Suppressor macrophage treated with lipopolysaccharide for 4 hours (primary cell): ENCODE results near the gene DVL3.
"Not testable (repeated sequence)": the region's sequence is repeated elsewhere in the genome, so short reads cannot be mapped to it uniquely, and the experiment has no call there.

Experiments used
- DNase-seq: peaks from one replicate; pipeline ENCODE4 v3.0.0-alpha.2; 2020

Gene DVL3

DNA sequence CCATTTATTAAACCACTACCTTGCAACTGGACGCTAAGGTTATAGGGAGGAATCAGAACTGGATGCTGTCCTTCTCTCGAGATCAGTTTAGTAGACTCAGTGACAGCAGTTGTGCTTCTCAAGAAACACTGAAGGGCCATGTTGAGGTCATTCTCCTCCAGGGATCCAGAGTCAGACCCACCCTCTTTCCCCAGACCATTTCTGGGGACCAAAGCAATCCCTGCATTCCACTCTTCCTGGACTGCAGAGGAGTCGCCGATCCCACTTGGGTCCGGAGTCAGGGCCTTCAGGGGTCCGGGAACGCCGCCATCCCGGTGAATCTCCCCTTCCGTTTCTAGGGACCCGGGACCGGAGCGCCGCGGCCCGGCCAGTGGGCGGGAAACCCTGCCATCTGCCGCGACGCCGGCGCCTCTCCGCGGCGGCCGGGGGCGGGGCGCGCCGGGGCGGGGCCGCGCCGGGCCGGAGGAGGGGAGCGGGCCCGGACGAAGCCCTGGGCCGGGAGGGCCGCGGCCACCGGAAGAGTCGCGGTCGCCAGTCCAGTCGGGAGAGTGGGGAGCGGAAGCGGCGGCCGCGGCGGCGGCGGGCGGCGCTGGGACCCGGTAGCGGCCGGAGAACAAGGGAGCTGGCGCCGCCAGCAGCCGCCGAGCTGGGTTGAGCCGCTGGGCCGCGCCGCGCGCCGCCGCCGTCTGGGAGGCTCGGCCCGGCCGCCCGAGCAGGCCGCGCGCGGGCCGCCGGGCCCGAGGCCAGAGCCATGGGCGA is at the start of gene DVL3:
TSS of gene DVL3 (plus strand) at position 493 of the 759 bp plus-strand sequence. CDS start at position 752, 259 bp downstream.
- DNase-seq = peak; percentile 75

DNA sequence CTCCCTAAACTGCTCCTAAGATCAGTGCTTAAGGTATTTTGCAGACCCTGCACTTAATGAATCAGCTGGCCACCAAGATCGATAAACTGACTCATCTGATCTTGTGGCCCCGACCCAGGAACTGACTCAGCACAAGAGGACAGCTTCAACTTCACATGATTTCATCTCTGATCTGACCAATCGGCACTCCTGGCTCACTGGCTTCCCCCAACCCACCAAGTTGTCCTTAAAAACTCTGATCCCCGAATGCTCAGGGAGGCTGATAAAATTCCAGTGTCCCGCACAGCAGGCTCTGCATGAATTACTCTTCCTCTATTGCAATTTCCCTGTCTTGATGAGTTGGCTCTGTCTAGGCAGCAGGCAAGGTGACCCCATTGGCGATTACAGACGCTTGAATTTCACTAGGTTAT is 44.9 kb upstream of the DVL3 start:
- no peak for DNase-seq

DNA sequence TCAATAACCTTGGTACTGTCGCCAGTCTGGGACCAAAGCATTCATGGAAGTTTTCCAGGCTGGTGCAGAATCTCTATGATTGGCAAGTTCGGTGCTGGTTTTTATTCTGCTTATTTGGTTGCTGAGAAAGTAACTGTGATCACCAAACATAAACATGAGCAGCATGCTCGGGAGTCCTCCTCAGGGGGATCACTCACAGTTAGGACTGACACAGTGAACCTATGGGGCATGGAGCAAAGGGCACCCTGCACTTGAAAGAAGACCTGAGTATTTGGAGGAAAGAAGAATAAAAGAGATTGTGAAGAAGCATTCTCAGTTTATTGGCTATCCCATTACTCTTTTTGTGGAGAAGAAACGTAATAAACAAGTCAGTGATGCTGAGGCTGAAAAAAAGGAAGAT is 39.2 kb upstream of the DVL3 start:
- no peak for DNase-seq

DNA sequence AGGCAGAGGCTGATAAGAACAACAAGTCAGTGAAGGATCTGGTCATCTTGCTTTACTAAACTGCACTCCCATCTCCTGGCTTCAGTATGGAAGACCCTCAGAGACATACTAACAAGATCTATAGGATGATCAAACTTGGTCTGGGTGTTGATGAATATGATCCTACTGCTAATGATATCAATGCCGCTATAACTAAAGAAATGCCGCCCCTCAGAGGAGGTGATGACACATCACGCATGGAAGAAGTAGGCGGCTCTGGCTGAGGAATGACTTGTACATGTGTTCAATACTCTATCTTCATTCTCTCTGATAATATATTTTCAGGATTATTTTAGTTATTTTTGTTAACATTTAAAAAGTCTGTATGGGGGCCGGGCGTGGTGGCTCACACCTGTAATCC is 37.5 kb upstream of the DVL3 start:
- DNase-seq = no peak

DNA sequence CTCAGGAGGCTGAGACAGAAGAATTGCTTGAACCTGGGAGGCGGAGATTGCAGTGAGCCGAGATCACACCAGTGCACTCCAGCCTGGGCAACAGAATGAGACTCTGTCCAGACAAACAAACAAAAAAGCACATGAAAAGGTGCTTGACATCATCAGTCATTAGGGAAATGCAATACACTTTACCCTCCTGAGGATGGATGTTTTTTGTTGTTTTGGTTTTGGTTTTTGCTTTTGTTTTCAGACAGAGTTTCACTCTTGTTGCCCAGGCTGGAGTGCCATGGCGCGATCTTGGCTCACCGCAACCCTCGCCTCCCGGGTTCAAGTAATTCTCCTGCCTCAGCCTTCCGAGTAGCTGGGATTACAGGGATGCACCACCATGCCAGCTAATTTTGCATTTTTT is 34.1 kb upstream of the DVL3 start:
- not testable (repeated sequence) for DNase-seq

DNA sequence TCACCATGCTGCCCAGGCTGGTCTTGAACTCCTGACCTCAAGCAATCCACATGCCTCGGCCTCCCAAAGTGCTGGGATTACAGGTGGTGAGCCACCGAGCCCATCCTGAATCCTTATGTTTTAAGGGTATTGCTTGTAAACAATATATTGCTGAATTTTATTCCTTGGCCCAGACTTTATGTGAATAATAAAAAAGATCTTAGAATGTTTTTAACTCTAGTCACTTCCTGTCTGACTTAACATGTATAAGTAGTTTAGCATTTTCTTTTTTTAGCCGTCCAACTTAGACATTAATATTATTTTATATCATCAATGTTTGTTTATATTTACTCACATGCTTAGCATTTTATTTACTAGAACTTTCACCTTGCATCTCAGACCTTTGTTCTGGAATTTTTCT is 29.2 kb upstream of the DVL3 start:
- no peak for DNase-seq

DNA sequence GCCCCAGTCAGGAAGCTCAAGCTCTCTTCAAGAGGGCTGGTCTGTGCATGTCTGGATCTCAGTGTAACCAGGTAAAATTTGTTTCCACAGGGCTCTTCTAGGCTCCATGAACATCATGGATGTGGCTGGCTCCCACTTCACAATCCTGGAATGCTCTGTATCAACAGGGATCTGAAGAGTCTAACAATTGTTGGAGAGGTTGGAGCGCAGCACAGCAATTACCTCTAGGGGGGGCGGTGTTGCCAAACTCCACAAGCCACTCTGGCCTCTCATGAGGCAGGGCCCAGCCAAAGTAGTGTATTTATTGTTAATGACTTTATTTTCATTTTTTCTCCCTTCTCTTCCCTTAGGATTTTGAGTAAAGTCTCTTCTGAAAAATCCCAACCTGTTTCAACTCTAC is 26.2 kb upstream of the DVL3 start:
- DNase-seq = peak; percentile 48

DNA sequence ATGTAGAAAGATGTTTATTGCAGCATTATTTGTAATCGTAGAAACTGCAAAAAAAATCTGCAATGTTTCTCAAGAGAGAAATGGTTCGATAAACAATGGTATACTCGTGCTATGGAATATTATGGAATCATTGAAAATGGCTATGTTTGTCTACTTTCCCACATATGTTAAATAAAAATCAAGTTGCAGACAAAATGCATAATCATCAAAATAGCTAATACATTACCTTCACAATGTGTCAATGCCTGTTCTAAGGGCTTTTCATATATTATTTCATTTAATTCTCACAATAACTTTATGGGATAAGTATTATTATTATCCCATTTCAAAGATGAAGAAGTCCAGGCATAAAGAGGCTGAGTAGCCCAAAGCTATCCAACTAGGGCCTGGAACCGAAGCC is 22.2 kb upstream of the DVL3 start:
- no peak for DNase-seq

DNA sequence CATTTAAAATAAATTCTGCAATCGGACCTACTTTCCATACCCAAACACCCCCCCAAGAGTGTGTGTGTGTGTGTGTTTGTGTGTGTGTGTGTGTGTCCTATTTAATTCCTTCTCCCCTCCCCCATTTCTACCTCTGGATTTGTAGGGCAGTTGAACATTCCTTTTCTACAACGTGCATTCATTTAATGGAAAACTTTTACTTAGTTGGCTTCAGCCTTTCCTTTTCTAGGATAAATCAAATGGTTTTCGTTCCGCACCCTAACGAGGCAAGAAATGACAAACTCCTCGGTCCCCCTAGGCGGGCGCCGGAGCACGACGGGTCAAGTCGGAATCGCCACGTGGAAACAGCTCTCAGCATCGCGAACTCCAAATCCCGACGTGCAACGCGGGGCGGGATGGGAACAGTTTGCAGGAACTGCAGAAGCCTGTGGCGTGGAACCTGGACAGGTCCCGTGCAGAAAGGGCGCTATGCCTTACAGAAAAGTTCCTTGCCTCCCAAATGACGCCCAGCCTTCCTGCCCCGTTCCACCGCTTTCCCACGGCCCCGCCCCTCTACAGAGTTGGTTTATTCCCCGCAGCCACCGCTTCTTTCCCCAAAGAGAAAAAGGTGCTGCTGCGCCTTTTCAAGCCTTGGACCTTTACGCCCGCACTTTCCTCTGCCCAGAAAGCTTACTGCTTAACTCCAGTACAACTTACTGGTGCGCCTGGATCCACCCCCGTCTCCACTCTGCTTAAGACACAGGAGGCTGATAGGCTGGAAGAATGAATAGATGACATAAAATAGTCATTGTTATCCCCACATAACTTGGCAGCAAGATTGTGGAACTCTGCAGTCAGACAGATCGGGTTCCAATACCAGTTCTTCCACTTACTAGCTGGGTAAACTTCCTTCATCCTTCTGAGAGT is 21.1 kb upstream of the DVL3 start:
- peak; percentile 84 for DNase-seq

DNA sequence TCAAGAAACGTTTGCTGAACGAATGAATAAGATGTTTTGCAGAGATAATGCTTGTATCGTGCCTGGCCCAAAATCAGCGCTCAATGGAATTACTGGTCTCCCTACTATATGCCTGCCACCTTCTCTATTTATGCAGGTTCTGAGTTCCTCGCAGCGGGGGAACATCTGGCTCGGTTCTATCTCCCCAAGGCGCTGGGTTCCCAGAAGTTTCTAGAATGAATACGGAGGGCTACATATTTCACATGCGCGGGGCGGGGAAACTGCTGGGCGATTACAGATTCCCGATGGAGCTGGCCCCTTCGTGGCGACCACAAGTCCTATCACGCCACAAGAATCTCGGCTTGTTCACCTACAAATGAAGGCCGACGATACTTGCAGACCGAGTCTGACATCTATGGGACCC is 20.4 kb upstream of the DVL3 start:
- DNase-seq = no peak

DNA sequence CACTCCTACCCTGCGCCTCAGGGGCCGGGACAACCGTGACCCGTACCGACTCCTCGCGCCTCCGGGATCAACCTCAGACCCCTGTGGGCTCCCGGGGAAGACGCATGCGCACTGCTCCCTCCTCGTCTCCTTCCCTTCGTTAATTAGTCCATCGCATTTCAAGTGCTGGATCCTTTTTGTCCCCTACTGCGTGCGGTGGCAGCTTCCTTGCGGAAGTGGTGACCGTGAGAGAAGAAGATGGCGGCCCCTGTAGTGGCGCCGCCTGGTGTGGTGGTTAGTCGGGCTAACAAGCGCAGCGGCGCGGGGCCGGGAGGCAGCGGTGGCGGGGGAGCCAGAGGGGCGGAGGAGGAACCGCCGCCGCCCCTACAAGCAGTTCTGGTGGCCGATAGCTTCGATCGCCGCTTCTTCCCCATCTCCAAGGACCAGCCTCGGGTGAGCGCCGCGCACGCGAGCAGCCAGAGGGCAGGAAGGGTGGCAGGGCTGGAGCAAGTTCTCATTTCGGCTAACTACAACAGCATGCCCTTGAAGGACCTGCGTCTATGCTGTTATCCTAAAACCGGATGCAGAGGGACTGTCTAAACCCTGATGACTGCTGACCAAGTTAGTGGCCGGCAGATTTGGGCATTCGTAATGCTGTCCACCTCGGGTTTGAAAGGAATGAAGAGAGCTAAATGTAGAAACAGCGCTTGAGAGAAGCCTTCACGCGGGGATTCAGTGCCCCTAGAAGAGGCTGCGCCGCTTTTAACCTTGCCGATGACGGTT is 19.8 kb upstream of the DVL3 start, which contains the start of gene EIF2B5:
TSS of gene EIF2B5 (plus strand) at position 210 of the 762 bp plus-strand sequence. CDS start at position 238, 28 bp downstream.
- DNase-seq = peak; percentile 96

DNA sequence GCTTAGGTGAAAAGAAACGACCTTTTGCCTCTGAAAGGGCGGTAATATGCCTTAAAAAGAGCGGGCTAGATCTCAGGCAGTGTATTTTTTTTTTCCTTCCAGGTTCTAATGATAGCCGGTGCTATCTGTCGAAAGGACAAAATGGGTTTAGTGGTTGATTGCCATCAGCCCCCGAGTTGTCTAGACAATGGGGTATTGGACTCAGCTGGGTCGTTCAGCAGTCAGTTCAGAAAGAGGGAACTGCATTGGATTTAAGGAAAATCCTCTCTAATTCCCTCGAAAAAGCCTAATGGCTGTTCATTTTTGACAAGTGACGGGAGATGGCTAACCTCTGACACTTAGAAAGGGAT is 19.3 kb upstream of the DVL3 start:
- no peak for DNase-seq

DNA sequence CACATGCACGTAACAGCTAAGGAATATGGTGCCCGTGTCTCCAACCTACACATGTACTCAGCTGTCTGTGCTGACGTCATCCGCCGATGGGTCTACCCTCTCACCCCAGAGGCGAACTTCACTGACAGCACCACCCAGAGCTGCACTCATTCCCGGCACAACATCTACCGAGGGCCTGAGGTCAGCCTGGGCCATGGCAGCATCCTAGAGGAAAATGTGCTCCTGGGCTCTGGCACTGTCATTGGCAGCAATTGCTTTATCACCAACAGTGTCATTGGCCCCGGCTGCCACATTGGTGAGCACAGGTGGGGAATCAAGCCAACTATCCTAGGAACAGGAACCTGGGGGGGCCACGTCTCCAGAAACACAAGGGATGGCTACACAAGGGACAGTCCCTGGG is 14.7 kb upstream of the DVL3 start:
- DNase-seq = no peak

DNA sequence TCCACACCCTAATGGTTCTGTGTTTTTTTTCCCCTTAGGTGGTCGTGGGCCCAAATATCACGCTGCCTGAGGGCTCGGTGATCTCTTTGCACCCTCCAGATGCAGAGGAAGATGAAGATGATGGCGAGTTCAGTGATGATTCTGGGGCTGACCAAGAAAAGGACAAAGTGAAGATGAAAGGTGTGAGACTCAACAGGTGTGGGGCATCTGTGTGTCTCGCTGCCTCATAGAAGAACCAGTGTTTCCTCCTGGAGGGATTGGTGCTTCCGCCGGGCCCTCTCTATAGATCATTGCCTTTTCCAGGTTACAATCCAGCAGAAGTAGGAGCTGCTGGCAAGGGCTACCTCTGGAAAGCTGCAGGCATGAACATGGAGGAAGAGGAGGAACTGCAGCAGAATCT is 13.0 kb upstream of the DVL3 start:
- DNase-seq = no peak

DNA sequence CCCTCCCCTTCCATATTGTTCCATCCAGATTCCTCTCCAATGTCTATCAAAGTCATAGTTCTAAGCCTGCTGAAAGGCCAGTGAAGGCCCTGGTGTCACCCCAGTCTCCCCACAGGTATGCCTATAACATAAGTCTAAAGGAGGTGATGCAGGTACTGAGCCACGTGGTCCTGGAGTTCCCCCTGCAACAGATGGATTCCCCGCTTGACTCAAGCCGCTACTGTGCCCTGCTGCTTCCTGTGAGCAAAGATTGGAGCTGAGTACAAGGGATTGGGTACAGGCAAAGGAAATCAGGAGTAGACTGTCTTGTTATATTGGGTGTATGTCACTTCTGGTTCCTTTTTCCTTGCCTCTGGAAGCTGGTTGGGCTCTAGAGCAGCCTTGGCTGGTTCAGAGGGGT is 11.8 kb upstream of the DVL3 start:
- no peak for DNase-seq

DNA sequence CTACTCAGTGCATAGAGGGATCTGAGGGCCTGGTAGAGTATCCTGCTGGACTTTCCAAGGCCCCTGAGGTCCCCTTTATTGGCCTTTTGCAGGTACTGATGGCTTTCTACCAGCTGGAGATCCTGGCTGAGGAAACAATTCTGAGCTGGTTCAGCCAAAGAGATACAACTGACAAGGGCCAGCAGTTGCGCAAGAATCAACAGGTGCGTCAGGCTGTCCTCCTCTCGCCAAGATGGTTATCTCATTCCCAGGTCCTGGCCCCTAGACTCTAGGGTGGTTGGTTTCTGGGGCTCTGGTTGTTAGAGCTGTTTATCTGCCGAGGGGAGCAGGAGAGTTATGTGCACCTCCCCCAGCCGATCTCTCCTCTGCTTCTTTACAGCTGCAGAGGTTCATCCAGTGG is 10.7 kb upstream of the DVL3 start:
- no peak for DNase-seq

DNA sequence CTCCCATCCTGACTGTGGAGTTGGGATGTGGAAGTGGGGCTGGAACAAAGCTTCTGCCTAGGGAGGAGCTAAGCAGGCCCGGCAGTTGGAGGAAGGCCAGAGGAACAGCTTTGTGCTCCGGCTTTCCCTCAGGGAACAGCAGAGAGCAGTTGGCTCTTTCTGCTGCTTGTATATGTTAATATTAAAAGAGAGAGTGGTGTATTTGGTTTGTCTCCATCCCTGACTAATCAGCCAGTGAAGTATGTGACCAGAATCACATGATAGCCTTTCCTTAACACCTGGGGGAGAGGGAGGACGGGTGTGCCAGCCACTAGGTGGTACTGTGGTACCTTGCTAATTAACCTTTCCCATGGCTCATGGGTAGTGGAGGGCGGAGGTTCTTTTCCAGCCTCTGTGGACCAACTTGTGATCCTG is 10.1 kb upstream of the DVL3 start:
- DNase-seq = no peak

DNA sequence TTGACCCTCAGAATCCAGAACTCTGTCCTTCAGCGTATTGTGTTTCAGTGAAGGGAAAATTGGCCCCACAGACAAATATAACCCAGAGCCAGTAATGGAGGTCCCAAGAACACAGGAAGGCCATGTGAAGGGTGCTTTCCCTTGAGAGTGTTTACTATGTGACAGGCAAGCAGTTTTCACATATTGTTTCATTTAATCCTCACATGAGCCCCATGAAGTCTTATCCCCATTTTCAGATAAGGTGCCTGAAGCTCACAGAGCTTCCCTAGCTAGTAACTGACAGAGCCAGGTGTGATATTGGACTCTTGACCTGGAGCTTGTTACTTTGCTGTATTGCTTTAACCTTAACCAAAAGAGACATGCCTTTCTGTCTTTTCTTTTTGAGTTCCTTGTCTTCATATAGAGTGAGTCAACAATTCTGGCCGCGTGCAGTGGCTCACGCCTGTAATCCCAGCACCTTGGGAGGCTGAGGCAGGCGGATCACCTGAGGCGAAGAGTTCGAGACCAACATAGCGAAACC is 9.4 kb upstream of the DVL3 start:
- DNase-seq = no peak

DNA sequence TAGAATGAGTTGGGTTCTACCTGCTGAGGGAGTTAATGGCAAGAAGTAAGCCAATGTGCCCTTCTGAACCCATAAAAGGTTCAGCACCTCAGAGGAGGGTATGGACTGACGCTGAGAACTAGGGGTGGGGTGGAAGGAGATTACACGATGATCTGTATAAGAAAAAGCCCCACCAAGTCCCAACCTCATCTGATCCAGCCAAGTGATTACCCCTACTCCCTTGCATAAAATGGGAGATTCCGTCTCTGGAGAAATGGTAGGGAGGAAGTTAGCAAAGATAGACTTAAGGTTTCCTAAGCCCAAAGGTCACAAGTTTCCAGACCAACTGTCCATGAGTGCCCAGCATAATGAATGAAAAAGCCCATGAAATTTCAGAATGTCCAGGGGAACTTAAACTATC is 7.1 kb upstream of the DVL3 start:
- peak; percentile 84 for DNase-seq

DNA sequence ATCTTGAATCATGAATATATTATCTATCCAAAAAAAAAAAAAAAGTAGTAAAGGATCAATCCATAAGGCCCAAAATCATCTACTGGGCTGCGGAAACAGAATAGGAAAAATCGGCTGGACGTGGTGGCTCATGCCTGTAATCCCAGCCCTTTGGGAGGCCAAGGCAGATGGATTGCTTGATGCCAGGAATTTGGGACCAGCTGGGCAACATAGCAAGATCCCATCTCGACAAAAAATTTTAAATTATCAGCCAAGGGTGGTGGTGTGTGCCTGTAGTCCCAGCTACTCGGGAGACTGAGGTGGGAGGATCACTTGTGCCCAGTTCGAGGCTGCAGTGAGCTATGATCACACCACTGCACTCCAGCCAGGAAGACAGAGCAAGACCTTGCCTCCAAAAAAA is 6.1 kb upstream of the DVL3 start:
- no peak for DNase-seq

DNA sequence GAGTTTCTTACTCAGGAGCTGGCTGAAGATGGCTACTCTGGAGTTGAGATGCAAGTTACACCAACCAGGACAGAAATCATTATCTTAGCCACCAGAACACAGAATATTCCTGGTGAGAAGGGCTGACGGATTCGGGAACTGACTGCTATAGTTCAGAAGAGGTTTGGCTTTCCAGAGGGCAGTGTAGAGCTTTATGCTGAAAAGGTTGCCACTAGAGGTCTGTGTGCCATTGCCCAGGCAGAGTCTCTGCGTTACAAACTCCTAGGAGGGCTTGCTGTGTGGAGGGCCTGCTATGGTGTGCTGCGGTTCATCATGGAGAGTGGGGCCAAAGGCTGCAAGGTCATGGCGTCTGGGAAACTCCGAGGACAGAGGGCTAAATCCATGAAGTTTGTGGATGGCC is 5.4 kb upstream of the DVL3 start:
- not testable (repeated sequence) for DNase-seq

DNA sequence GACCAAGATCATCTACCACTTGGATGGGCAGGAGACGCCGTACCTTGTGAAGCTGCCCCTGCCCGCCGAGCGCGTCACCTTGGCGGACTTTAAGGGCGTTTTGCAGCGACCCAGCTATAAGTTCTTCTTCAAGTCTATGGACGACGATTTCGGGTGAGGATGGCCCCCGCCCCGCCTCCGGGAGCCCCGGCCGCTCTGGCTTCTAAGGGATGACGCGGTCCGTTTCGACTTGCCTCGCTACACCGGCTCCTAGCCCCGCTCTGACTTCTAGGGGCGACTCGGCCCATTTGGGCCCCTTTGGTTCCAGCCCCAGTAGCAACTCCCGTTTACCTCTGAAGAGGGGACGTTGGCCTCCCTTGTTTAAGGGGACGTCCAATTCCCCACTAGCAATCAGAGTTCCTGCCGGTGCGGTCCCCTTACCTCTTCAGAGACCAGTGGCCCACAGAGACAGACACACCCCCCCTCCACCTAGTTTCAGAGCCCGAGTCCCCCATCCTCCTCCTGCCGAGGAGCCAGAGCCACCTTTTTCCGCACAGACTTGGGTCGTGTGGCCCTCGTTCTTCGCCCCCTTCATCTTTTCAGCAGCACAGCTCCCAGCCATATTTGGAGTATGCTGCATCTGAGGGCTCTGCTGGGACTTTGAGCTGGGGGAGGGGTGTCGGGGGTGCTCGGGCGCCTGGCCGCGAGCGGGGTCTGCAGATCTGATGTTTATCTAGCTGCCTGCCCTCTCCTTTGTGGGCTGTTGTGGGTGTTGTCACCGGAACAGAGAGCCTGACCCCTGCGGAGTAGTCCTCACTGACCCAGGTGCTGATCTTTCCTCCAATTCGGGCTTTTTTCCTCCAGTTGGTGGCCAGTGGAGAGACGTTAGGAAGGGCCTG is 706 bp downstream of the DVL3 start:
- peak; percentile 47 for DNase-seq
